GM19438 (cell line): ENCODE measurements around the gene LHX1.

Source experiments
- ATAC-seq: cut with Tn5 transposase; IDR thresholded peaks from one replicate; pipeline ENCODE4 v1.9.1; 2021; ENCODE audit warnings: low read depth; ENCODE audit not compliant: unreplicated experiment

LHX1 gene

GRCh38 chr17:36937959-36938565 is 787 bp downstream of the LHX1 start:
- no peak for ATAC-seq

GRCh38 chr17:36938566-36939051 is 1.3 kb downstream of the LHX1 start:
- ATAC-seq: no peak

GRCh38 chr17:36939052-36939801 is 2.0 kb downstream of the LHX1 start:
- ATAC-seq: no peak

GRCh38 chr17:36939802-36940312 is 2.6 kb downstream of the LHX1 start:
- no peak for ATAC-seq

GRCh38 chr17:36940313-36941264 is 3.3 kb downstream of the LHX1 start:
- no peak for ATAC-seq

- ATAC-seq: no peak
Measured at GRCh38 chr17:36941265-36942010, 4.2 kb downstream of the LHX1 start.

- ATAC-seq: no peak
Measured at GRCh38 chr17:36942019-36942599, 4.8 kb downstream of the LHX1 start.

GRCh38 chr17:36942631-36943125 is 5.4 kb downstream of the LHX1 start:
- no peak for ATAC-seq

- no peak for ATAC-seq
Measured at GRCh38 chr17:36943250-36944191, 6.2 kb downstream of the LHX1 start.

GRCh38 chr17:36944553-36944952 is 7.3 kb downstream of the LHX1 start:
- no peak for ATAC-seq

GRCh38 chr17:36945140-36945539 is 7.9 kb downstream of the LHX1 start:
- ATAC-seq: no peak

GRCh38 chr17:36945959-36946725 is 8.9 kb downstream of the LHX1 start:
- ATAC-seq: no peak

- ATAC-seq: no peak
Measured at GRCh38 chr17:36946726-36947091, 9.4 kb downstream of the LHX1 start.

GRCh38 chr17:36947922-36948716 is 10.8 kb downstream of the LHX1 start:
- ATAC-seq: no peak

GRCh38 chr17:36948717-36949460 is 11.6 kb downstream of the LHX1 start, which contains the start of gene AATF:
AATF (plus strand) TSS chr17:36948954; CDS start chr17:36949126, 172 bp downstream.
- peak; percentile 92 for ATAC-seq

GRCh38 chr17:36949461-36949927 is 12.2 kb downstream of the LHX1 start:
- no peak for ATAC-seq
